Omental fat pad (tissue), 4 donors: ENCODE data around the gene TXNRD2. TPM values are rescaled to one million over a fixed set of nuclear protein-coding genes. Genes with fewer than 3 reads are reported as not detected.

ENCODE experiments used
- ATAC-seq: fragments of 150-250 bp; one replicate; pipeline ENCODE4 v1.9.1; 2016; ENCODE audit warnings: mild to moderate bottlenecking, moderate library complexity; ENCODE audit not compliant: low FRiP score
- DNase-seq: peaks from one replicate; pipeline ENCODE4 v3.0.0-alpha.2; 2019; ENCODE audit warnings: low spot score
- total RNA-seq, 4 donors: library from RNA; depleted of rRNA; stranded (reverse); fragments of >200 nt; gene quantifications; one replicate each; pipeline ENCODE4 v1.1.0, GENCODE V29; 2016
- TF ChIP-seq, protein P1 (sequence below), 3 donors: fragments of 450-650 bp; IDR thresholded peaks; one replicate each; pipeline ENCODE4 v1.5.1; 2016 to 2017; ENCODE audit warnings: antibody characterized with exemption in 3 of 3, mild to moderate bottlenecking in 3 of 3, moderate library complexity in 2 of 3

TXNRD2 gene
- 10 to 100 TPM; 10.1 to 24.4 (median 15.1) TPM for total RNA-seq

- peak; percentile 46 for DNase-seq
- ATAC-seq = peak; percentile 79
- TF ChIP-seq, protein P1, sequence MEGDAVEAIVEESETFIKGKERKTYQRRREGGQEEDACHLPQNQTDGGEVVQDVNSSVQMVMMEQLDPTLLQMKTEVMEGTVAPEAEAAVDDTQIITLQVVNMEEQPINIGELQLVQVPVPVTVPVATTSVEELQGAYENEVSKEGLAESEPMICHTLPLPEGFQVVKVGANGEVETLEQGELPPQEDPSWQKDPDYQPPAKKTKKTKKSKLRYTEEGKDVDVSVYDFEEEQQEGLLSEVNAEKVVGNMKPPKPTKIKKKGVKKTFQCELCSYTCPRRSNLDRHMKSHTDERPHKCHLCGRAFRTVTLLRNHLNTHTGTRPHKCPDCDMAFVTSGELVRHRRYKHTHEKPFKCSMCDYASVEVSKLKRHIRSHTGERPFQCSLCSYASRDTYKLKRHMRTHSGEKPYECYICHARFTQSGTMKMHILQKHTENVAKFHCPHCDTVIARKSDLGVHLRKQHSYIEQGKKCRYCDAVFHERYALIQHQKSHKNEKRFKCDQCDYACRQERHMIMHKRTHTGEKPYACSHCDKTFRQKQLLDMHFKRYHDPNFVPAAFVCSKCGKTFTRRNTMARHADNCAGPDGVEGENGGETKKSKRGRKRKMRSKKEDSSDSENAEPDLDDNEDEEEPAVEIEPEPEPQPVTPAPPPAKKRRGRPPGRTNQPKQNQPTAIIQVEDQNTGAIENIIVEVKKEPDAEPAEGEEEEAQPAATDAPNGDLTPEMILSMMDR (IDR thresholded peaks at IDR 0.05) = no peak
These were observed at the start of gene TXNRD2, which contains the start of gene COMT for GRCh38 chr22:19941365-19942082. TXNRD2 (minus strand) TSS chr22:19941818; CDS start chr22:19941803, 15 bp downstream. COMT (plus strand) TSS chr22:19941772; CDS start chr22:19962527, 20,755 bp downstream.

GRCh38 chr22:19991395-19991644 is 49.7 kb upstream of the TXNRD2 start:
- ATAC-seq (no peak), DNase-seq (no peak)
- TF ChIP-seq, protein P1 (IDR thresholded peaks at IDR 0.05) = no peak

DNA sequence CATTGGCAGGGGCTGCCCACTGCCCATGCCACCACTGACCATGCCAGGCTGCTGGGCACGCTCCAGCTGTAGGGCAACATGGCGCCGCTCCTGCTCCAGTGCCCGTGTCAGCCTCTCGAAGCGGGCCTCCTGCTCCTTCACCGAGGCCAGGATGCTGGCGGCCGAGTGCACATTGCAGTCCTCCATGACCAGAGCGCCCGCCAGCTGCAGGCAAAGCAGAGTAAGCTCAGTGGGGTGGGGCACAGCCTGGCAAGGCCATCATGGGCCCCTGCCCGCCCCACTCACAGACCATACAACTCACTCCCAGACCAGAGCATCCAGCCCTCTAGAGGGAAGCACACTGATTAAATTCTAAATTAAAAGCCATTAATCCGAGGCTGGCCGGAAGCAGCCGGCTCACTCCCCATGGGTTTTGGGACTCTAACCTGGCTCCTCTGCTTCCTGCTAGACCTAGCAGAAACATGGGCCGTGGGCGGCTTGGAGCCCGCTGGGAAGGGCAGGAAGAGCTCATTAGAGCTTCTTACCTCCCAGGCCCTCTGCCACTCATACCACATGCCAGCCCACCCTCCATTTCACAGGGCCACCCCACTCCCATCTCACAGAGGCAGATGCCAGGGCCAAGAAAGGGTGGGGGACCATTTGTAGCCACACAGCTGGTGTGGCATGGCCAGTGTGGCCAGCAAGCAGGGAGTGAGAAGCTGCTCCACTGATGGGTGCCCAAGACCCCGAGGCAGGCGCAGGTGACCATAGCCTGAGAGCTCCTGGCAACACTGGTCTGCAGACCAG is 49.2 kb upstream of the TXNRD2 start:
- TF ChIP-seq, protein P1 (IDR thresholded peaks at IDR 0.05) = no peak
- no peak for DNase-seq
- ATAC-seq = no peak

GRCh38 chr22:19990188-19990587 is 48.6 kb upstream of the TXNRD2 start:
- ATAC-seq = no peak
- TF ChIP-seq, protein P1 (IDR thresholded peaks at IDR 0.05) = no peak
- DNase-seq = no peak

GRCh38 chr22:19989725-19990067 is 48.1 kb upstream of the TXNRD2 start:
- ATAC-seq (no peak), DNase-seq (no peak)
- TF ChIP-seq, protein P1 (IDR thresholded peaks at IDR 0.05) = no peak

GRCh38 chr22:19988965-19989724 is 47.5 kb upstream of the TXNRD2 start:
- ATAC-seq = no peak

More at GRCh38 chr22:19988965-19989724, 47.5 kb upstream of the TXNRD2 start:
- TF ChIP-seq, protein P1 (IDR thresholded peaks at IDR 0.05) = no peak
- DNase-seq = no peak
